ENCODE results near the gene C19orf67. TPM values are rescaled to one million over a fixed set of nuclear protein-coding genes. Genes with fewer than 3 reads are reported as not detected.

Gene C19orf67
- total and polyA plus RNA-seq, 12 donors, result not detected

GRCh38 chr19:14033946-14034345 lies 51.6 kb downstream of the C19orf67 start:
- Histone ChIP-seq H3K36me3 (replicated peaks in 1 of 2) (no peaks in the 10 kb centered on the region), H3K4me1 (replicated peaks in 1 of 2) (peaks cover 0 to 9% of the 10 kb centered on the region in 2 donors), H3K27ac (no peak overlapping the region), H3K27me3 (no peaks in the 10 kb centered on the region), H3K4me3 (no peak overlapping the region), H3K9me3 (replicated peaks in 1 of 3) (no peaks in the 10 kb centered on the region)
- no peak for DNase-seq
- intact Hi-C loops (cut with DNase I), result no loop called here
- 90 to 95% (median 91%) methylated on average over 2 of the region's 2 CpGs for WGBS, 4 donors
- TF ChIP-seq CTCF (IDR thresholded peaks at IDR 0.05) (no peak), POLR2A (IDR thresholded peaks at IDR 0.05) (no peak)

- no peaks in the 10 kb centered on the region for H3K36me3 ChIP-seq (replicated peaks in 1 of 2)
- peak; percentile 35 to 57 (median 40) for DNase-seq
- no peak for TF ChIP-seq POLR2A (IDR thresholded peaks at IDR 0.05)
- peak; percentile 9 to 55 (median 36) for TF ChIP-seq CTCF (IDR thresholded peaks at IDR 0.05)
- 0 to 2% (median 0%) methylated on average over 8 to 63 of the region's 63 CpGs for whole genome bisulfite sequencing, 4 donors
- intact Hi-C loops (cut with DNase I), result no loop called here
- H3K27ac ChIP-seq, result peak within 1 kb of the TSS in 1 of 5 donors; percentile 72
- no peaks in the 10 kb centered on the region for H3K9me3 ChIP-seq (replicated peaks in 1 of 3)
- H3K4me1 ChIP-seq (replicated peaks in 1 of 2), result peaks cover 0 to 9% of the 10 kb centered on the region in 2 donors
- no peaks in the 10 kb centered on the region for H3K27me3 ChIP-seq
- H3K4me3 ChIP-seq, result peak within 1 kb of the TSS in 3 of 4 donors; percentile 11 to 67 (median 37)
These were observed 53.7 kb downstream of the C19orf67 start, which contains the start of gene IL27RA for GRCh38 chr19:14031719-14032480. Gene IL27RA, plus strand, starts transcription at chr19:14031762. Its CDS starts 111 bp downstream, at chr19:14031873.

Other genes starting within 250 kb of the C19orf67 start
- 1 to 10 TPM in 1 of 9 donors, under 1 TPM in 1, not detected in 7; 0.28 to 1.9 TPM for gene NANOS3, start 208.6 kb downstream of the C19orf67 start, total RNA-seq
- gene NANOS3, start 208.6 kb downstream of the C19orf67 start, polyA plus RNA-seq, result 1 to 10 TPM in 1 of 3 donors, under 1 TPM in 1, not detected in 1; 0.71 to 1.9 TPM
- gene BRME1, start 179.7 kb downstream of the C19orf67 start, total RNA-seq, result 1 to 10 TPM in 4 of 9 donors, under 1 TPM in 4, not detected in 1; 0.21 to 1.8 (median 1.2) TPM
- 1 to 10 TPM in 2 of 3 donors, under 1 TPM in 1; 0.26 to 4.5 (median 4.1) TPM for gene BRME1, start 179.7 kb downstream of the C19orf67 start, polyA plus RNA-seq
- 10 to 100 TPM in 8 of 9 donors, 1 to 10 TPM in 1; 9.0 to 38.4 (median 28.8) TPM for gene CC2D1A, start 179.6 kb downstream of the C19orf67 start, total RNA-seq
- 100 to 1,000 TPM in 1 of 3 donors, 10 to 100 TPM in 2; 10.8 to 125 (median 68.1) TPM for gene CC2D1A, start 179.6 kb downstream of the C19orf67 start, polyA plus RNA-seq
- gene PODNL1, start 147.4 kb downstream of the C19orf67 start, total RNA-seq, result 1 to 10 TPM in 1 of 9 donors, under 1 TPM in 5, not detected in 3; 0.35 to 2.1 (median 0.52) TPM
- 1 to 10 TPM in 2 of 3 donors, under 1 TPM in 1; 0.15 to 1.7 (median 1.1) TPM for gene PODNL1, start 147.4 kb downstream of the C19orf67 start, polyA plus RNA-seq
- 10 to 100 TPM in 7 of 9 donors, 1 to 10 TPM in 2; 7.6 to 22.8 (median 12.8) TPM for gene DCAF15, start 133.3 kb downstream of the C19orf67 start, total RNA-seq
- 100 to 1,000 TPM in 1 of 3 donors, 10 to 100 TPM in 1, 1 to 10 TPM in 1; 6.7 to 147 (median 54.1) TPM for gene DCAF15, start 133.3 kb downstream of the C19orf67 start, polyA plus RNA-seq
- gene RFX1, start 79.5 kb downstream of the C19orf67 start, total RNA-seq, result 10 to 100 TPM in 3 of 9 donors, 1 to 10 TPM in 6; 1.5 to 21.4 (median 7.3) TPM
- gene RFX1, start 79.5 kb downstream of the C19orf67 start, polyA plus RNA-seq, result 10 to 100 TPM in 1 of 3 donors, 1 to 10 TPM in 2; 1.4 to 15.4 (median 6.8) TPM
- gene RLN3, start 57.6 kb downstream of the C19orf67 start, total RNA-seq, result not detected
- gene RLN3, start 57.6 kb downstream of the C19orf67 start, polyA plus RNA-seq, result not detected
- gene IL27RA, start 54.0 kb downstream of the C19orf67 start, total RNA-seq, result 1 to 10 TPM; 1.2 to 5.2 (median 3.9) TPM
- gene IL27RA, start 54.0 kb downstream of the C19orf67 start, polyA plus RNA-seq, result 1 to 10 TPM; 1.6 to 3.6 (median 2.5) TPM
- gene PALM3, start 23.7 kb downstream of the C19orf67 start, total RNA-seq, result under 1 TPM in 4 of 9 donors, not detected in 5; 0.22 to 0.76 (median 0.66) TPM
- 1 to 10 TPM in 1 of 3 donors, under 1 TPM in 2; 0.18 to 1.9 (median 0.27) TPM for gene PALM3, start 23.7 kb downstream of the C19orf67 start, polyA plus RNA-seq
- gene MISP3, start 13.0 kb downstream of the C19orf67 start, total RNA-seq, result 10 to 100 TPM in 2 of 9 donors, 1 to 10 TPM in 6, under 1 TPM in 1; 0.78 to 87.9 (median 2.9) TPM
- 1 to 10 TPM; 1.7 to 9.8 (median 4.0) TPM for gene MISP3, start 13.0 kb downstream of the C19orf67 start, polyA plus RNA-seq
- 10 to 100 TPM; 13.2 to 40.6 (median 25.9) TPM for gene SAMD1, start 5.0 kb upstream of the C19orf67 start, total RNA-seq
- gene SAMD1, start 5.0 kb upstream of the C19orf67 start, polyA plus RNA-seq, result 10 to 100 TPM; 10.0 to 41.9 (median 28.4) TPM
- 100 to 1,000 TPM in 8 of 9 donors, 10 to 100 TPM in 1; 74.1 to 457 (median 135) TPM for gene PRKACA, start 32.0 kb upstream of the C19orf67 start, total RNA-seq
- gene PRKACA, start 32.0 kb upstream of the C19orf67 start, polyA plus RNA-seq, result 100 to 1,000 TPM; 145 to 352 (median 155) TPM
- 10 to 100 TPM in 1 of 9 donors, 1 to 10 TPM in 7, under 1 TPM in 1; 0.48 to 17.2 (median 2.4) TPM for gene ASF1B, start 50.8 kb upstream of the C19orf67 start, total RNA-seq
- 1 to 10 TPM in 1 of 3 donors, under 1 TPM in 2; 0.72 to 1.6 (median 0.74) TPM for gene ASF1B, start 50.8 kb upstream of the C19orf67 start, polyA plus RNA-seq
- 10 to 100 TPM in 7 of 9 donors, 1 to 10 TPM in 2; 2.7 to 24.4 (median 13.0) TPM for gene ADGRL1, start 120.4 kb upstream of the C19orf67 start, total RNA-seq
- gene ADGRL1, start 120.4 kb upstream of the C19orf67 start, polyA plus RNA-seq, result 10 to 100 TPM in 1 of 3 donors, 1 to 10 TPM in 2; 2.2 to 25.7 (median 7.8) TPM